ENCODE data around the gene OR52E4.

- TF ChIP-seq CTCF (IDR thresholded peaks at IDR 0.05), result no peak
- no peak for TF ChIP-seq POLR2A (IDR thresholded peaks at IDR 0.05)
- TF ChIP-seq POLR2AphosphoS5 (IDR thresholded peaks at IDR 0.05; ENCODE audit: insufficient read depth in 1 of 2, low read depth in 1 of 2), result no peak
These were observed 49.1 kb upstream of the OR52E4 start for GRCh38 chr11:5831196-5831829.
